Posterior cingulate gyrus (tissue), 11 donors: ENCODE measurements around the gene KLHL21.

Experiments used
- DNase-seq, 10 donors: peaks; one replicate each; pipeline versions ENCODE4 v3.0.0 to v3.0.0-alpha.2; 2020 to 2021; ENCODE audit warnings: mixed read lengths in 3 of 10
- intact Hi-C: fragments of 100-400 bp; cut with DNase I; formaldehyde crosslinking; loops from one replicate; pipeline ENCODE4 v1.15.1; 2023

Gene KLHL21

DNA sequence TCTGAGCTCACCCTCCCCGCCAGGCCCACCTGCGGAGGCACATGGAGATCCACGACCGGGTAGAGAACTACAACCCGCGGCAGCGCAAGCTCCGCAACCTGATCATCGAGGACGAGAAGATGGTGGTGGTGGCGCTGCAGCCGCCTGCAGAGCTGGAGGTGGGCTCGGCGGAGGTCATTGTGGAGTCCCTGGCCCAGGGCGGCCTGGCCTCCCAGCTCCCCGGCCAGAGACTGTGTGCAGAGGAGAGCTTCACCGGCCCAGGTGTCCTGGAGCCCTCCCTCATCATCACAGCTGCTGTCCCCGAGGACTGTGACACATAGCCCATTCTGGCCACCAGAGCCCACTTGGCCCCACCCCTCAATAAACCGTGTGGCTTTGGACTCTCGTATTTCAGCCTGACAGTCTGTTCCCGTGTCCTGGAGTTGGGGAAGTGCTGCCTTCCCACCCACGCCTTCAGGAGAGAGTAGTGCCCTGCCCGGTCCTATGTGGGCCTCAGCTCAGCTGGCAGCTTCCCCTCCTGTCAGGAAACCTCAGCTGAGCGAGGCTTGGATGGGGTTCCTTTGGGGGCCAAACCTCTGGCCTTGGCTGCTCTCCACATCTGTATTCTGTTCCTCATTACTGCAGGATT lies 13.7 kb downstream of the KLHL21 start:
- intact Hi-C loops = no loop called here
- peak in 1 of 10 donors; percentile 44 for DNase-seq

DNA sequence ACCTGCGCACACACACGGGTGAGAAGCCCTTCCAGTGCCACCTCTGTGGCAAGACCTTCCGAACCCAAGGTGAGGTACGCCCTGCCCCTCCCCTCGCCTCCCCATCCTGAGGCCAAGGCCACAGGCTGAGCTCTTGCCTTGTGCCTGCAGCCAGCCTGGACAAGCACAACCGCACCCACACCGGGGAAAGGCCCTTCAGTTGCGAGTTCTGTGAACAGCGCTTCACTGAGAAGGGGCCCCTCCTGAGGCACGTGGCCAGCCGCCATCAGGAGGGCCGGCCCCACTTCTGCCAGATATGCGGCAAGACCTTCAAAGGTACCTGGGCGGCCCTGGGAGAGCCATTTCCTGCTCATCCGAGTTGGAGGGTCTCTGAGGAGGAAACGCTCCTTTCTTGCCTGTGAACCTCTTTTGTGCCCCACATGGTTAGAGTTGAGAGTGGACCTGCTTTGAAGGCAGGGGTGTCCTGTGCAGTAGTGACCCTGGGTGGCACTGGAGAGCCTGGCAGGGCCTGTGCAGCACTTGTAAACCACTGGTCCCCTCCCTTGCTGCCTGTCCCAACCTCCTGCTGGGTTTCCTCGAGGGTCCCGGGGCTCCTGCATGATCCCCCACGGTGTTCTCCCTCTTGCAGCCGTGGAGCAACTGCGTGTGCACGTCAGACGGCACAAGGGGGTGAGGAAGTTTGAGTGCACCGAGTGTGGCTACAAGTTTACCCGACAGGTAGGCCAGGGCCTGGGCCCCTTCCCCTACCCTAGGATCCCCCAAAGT lies 14.4 kb downstream of the KLHL21 start:
- peak in 2 of 10 donors; percentile 61 to 67 for DNase-seq
- intact Hi-C loops = no loop called here

- intact Hi-C loops = no loop called here
Measured at GRCh38 chr1:6587261-6588005, 15.2 kb downstream of the KLHL21 start.

DNA sequence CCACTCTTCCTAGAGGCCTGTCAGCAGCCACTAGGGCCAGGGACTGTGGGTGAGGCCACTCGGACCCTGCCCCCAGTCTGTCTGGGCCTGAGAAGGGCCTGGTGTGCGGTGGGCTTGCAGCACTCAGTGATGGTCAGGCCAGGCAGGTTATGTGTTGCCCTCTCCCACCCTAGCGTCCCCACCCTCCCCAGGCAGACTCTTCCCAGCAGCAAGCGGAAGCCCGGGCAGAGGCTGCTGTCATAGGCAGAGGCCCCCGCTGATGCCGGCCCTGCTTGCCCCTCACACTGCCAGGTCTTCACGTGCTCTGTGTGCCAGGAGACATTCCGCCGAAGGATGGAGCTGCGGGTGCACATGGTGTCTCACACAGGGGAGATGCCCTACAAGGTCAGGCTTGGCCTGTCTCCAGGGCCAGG lies 16.3 kb downstream of the KLHL21 start:
- intact Hi-C loops = no loop called here
- no peak for DNase-seq

More at GRCh38 chr1:6587261-6588005, 15.2 kb downstream of the KLHL21 start:
- DNase-seq = peak; percentile 59 to 95 (median 76)

GRCh38 chr1:6585841-6586240 lies 16.8 kb downstream of the KLHL21 start:
- no peak for DNase-seq
- intact Hi-C loops = no loop called here

DNA sequence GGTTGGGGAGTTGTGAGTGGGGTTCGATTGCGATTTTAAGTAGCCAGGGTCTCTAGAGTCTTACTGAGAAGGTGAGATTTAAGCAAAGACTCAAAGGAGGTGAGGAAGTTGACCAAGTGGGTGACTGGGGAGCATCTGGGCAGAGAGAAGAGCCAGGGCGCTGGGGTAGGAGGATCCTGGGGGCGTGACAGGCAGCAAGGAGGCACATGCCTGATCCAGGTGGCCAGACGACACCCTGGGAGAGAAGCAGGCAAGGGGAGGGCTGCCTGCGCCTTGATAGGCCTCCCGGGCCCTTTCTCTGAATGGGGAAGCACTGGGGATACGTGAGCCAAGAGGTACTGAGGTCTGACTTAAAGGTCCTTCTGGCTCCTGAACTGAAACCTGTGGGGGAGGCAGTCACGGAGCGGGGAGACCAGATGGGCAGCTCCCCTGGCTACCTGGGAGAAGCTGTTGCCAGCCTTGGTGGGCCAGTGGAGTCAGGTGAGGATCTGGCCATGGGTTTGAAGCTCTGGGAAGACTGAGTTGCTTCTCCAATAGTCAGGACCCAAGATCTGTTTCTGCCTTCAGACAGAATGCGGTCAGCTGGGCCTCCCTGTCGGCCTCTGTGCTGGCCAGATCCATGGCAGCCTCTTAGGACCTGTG lies 17.5 kb downstream of the KLHL21 start:
- intact Hi-C loops = no loop called here
- DNase-seq = peak in 1 of 10 donors; percentile 78

DNA sequence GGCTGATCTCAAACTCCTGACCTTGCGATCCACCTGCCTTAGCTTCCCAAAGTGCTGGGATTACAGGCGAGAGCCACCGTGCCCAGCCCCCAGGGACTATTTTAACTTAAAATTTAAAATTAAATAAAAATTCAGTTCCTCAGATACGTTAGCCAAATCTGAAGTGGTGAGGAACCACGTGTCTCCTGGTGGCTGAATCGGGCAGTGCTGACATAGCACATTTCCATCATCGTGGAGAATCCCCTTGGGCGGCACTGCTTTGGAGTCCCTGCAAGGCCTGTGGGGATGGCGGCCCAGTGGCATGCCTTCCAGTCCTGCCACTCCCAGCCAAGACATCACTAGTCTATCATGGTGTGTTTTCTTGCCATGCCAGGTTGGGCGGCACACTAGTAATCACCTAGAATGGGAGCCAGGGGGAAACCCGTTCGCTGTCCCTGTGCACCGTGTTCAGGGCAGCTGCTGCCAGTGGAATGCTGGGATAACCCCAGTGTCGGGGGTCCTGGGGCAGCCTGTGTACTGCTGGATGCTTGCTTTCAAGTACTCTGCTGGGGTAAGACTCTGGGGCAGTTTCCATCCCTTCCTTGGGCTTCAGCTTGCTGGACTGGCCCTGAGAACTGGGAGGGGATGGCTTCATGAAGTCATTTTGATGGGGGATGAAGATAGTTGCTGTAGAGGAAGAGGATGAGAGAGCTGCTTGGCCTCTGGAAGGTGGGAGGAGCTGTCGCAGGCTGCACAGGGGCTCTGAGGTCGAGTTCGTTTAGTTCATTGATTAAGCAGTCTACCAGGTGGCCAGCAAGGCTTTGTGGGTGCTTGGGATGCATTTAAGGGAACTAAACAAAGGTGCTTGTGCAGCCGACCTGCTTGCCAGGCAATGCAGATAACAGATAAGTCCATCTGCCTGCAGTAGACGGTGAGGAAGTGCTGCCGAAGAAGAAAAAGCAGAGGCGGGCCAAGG lies 18.3 kb downstream of the KLHL21 start:
- intact Hi-C loops = no loop called here
- DNase-seq = no peak

- intact Hi-C loops = no loop called here
Measured at GRCh38 chr1:6582370-6582769, 20.3 kb downstream of the KLHL21 start.

DNA sequence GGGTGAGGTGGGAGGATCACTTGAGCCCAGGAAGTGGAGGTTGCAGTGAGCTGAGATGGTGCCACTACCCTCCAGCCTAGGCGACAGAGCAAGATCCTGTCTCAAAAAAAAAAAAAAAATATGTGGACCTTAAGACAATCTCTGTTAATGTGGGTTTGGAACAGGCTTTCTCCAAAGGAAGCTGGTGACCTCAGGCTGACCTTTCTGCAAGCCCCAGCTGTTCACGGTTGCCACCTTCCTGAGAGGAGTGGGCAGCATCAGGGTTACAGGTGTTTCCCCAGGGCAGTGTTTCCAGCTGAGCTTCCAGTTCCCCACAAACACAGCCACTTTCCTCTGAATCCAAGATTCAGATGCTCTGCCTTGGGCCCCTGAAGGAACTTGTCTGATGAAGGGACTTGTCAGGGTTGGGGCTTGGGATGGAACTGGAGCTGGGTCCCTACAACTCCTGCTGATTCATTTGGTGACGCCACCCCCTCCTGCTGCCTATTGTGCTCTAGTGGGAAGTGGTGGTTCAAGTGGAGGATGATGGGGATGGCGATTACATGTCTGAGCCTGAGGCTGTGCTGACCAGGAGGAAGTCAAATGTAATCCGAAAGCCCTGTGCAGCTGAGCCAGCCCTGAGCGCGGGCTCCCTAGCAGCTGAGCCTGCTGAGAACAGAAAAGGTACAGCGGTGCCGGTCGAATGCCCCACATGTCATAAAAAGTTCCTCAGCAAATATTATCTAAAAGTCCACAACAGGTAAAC lies 20.9 kb downstream of the KLHL21 start:
- intact Hi-C loops = no loop called here
- DNase-seq = peak in 1 of 10 donors; percentile 61

More at GRCh38 chr1:6582370-6582769, 20.3 kb downstream of the KLHL21 start:
- no peak for DNase-seq

DNA sequence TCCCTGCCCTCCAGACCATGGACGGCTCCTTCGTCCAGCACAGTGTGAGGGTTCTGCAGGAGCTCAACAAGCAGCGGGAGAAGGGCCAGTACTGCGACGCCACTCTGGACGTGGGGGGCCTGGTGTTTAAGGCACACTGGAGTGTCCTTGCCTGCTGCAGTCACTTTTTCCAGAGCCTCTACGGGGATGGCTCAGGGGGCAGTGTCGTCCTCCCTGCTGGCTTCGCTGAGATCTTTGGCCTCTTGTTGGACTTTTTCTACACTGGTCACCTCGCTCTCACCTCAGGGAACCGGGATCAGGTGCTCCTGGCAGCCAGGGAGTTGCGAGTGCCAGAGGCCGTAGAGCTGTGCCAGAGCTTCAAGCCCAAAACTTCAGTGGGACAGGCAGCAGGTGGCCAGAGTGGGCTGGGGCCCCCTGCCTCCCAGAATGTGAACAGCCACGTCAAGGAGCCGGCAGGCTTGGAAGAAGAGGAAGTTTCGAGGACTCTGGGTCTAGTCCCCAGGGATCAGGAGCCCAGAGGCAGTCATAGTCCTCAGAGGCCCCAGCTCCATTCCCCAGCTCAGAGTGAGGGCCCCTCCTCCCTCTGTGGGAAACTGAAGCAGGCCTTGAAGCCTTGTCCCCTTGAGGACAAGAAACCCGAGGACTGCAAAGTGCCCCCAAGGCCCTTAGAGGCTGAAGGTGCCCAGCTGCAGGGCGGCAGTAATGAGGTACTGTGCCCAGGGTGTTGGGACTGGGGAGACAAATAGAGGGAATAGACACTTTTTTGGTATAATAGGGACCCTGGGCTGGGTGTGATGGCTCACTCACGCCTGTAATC lies 21.9 kb downstream of the KLHL21 start:
- intact Hi-C loops = no loop called here
- peak in 1 of 10 donors; percentile 75 for DNase-seq

DNA sequence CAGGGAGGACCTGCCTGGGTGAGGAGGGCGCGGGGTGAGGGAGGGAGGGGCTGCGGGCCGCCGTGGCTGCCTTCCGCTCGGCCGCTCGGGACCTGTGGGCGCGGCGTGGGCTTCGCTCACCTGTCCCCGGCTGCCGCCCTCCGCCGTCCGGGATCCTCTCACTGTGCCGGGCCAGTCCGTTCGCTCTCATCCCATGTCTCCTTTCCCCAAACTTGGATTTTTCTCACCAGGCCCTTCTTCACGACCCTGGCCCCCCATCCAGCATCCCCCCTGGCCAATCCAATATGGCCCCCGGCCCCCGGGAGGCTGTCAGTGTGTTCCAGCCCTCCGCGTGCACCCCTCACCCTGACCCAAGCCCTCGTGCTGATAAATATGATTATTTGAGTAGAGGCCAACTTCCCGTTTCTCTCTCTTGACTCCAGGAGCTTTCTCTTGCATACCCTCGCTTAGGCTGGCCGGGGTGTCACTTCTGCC lies 22.5 kb downstream of the KLHL21 start:
- no peak for DNase-seq
- intact Hi-C loops = no loop called here

DNA sequence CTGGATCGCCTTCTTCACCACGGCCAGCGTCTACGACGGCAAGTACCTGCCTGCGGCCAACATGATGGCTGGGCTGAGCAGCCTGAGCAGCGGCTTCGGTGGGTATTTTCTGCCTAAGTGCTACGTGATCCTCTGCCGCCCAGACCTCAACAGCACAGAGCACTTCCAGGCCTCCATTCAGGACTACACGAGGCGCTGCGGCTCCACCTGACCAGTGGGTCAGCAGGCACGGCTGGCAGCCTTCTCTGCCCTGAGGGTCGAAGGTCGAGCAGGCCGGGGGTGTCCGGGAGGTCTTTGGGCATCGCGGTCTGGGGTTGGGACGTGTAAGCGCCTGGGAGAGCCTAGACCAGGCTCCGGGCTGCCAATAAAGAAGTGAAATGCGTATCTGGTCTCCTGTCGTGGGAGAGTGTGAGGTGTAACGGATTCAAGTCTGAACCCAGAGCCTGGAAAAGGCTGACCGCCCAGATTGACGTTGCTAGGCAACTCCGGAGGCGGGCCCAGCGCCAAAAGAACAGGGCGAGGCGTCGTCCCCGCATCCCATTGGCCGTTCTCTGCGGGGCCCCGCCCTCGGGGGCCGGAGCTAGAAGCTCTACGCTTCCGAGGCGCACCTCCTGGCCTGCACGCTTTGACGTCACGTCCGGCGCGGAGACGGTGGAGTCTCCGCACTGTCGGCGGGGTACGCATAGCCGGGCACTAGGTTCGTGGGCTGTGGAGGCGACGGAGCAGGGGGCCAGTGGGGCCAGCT lies 23.1 kb downstream of the KLHL21 start, which contains the start of gene ZBTB48:
TSS of gene ZBTB48 (plus strand) at position 621 of the 745 bp plus-strand sequence. CDS start 616 bp downstream, outside the sequence.
- intact Hi-C loops = no loop called here
- DNase-seq = peak; percentile 99 to 100 (median 100)

DNA sequence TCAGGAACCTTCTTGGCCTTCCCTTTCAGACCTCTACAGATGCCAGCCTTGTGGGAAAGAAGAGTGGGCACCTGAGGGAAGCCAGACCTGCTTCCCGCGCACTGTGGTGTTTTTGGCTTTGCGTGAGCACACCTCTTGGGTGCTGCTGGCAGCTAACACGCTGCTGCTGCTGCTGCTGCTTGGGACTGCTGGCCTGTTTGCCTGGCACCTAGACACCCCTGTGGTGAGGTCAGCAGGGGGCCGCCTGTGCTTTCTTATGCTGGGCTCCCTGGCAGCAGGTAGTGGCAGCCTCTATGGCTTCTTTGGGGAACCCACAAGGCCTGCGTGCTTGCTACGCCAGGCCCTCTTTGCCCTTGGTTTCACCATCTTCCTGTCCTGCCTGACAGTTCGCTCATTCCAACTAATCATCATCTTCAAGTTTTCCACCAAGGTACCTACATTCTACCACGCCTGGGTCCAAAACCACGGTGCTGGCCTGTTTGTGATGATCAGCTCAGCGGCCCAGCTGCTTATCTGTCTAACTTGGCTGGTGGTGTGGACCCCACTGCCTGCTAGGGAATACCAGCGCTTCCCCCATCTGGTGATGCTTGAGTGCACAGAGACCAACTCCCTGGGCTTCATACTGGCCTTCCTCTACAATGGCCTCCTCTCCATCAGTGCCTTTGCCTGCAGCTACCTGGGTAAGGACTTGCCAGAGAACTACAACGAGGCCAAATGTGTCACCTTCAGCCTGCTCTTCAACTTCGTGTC lies 23.9 kb downstream of the KLHL21 start:
- intact Hi-C loops = no loop called here
- DNase-seq = peak in 1 of 10 donors; percentile 55

DNA sequence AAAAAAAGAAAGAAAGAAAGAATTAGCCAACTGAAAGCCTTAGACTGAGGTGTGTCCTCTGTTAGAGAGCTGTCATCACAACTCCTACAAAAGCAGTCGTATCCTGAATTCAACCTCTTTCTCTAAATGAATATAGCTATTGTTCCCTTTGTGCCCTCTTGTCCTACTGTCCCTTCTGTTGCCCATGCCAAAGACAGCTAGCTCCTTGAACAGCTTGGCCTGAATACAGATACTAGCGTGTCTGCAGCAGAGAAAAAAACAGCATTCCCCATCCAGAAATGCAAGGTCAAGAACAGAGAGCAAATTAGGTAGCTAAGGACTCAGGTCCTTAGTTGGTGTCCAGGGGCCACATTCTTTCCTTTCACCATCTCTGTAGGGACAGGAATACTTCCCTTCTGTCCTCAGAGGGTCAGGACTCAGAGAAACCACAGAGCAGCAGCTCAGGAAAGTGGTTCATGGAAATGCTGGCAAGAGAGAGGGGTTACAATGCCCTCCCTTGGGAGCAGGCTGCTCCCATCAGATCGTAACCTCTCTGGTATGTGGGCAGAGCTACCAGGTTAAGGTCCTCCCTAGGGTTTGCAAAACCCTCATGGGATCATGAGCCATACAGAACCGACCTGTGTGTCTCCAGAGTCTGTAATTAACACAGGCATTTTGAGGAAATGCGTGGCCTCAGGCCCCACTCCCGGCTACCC lies 24.7 kb downstream of the KLHL21 start:
- DNase-seq = no peak
- intact Hi-C loops = no loop called here

GRCh38 chr1:6574818-6575217 lies 27.9 kb downstream of the KLHL21 start:
- DNase-seq = peak in 1 of 10 donors; percentile 69
- intact Hi-C loops = no loop called here
